ENCODE measurements around the gene IQGAP2.

Gene IQGAP2

DNA sequence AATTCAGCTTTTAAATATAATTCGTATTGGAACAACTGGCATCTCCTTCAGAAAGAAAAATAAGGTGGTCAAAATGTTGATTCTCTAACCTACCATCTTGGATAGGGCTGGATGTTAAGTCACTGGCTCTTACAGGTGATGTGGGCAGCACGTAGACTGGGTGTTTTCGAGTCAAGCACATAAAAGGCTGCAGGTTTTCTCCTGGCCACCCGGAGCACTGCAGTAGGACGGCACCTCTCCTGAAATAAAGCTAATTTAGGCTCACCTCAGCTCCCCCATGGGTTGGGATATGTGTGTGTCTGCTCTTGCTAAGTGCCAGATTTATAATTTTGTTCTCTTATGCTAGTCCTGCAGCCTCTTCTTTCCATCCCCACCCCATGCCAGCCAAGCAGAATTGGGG, 80.3 kb downstream of the IQGAP2 start:
- peak; percentile 35 for TF ChIP-seq CTCF (IDR thresholded peaks at IDR 0.05; ENCODE audit: low read depth, low read length, missing control alignments)
- in situ Hi-C loops (cut with HindIII; ENCODE audit: low pct_ligation_motif_present, low sequenced_read_pairs), result no loop called here
- Histone ChIP-seq H3K36me3 (replicated peaks) (no peaks in the 10 kb centered on the region), H3K4me3 (ENCODE audit: low read depth, low read length) (no peak overlapping the region), H3K27me3 (replicated peaks) (no peaks in the 10 kb centered on the region), H3K27ac (no peak overlapping the region)
- DNase-seq, result no peak

GRCh38 chr5:76483881-76484280, 80.8 kb downstream of the IQGAP2 start:
- TF ChIP-seq CTCF (IDR thresholded peaks at IDR 0.05; ENCODE audit: low read depth, low read length, missing control alignments), result no peak
- no peak overlapping the region for H3K4me3 ChIP-seq (ENCODE audit: low read depth, low read length)
- no peak for DNase-seq
- H3K27ac ChIP-seq, result no peak overlapping the region
- no peaks in the 10 kb centered on the region for H3K27me3 ChIP-seq (replicated peaks)
- in situ Hi-C loops (cut with HindIII; ENCODE audit: low pct_ligation_motif_present, low sequenced_read_pairs), result no loop called here
- H3K36me3 ChIP-seq (replicated peaks), result no peaks in the 10 kb centered on the region

GRCh38 chr5:76485511-76485910, 82.4 kb downstream of the IQGAP2 start:
- no peak for DNase-seq
- no peak for TF ChIP-seq CTCF (IDR thresholded peaks at IDR 0.05; ENCODE audit: low read depth, low read length, missing control alignments)
- Histone ChIP-seq H3K4me3 (ENCODE audit: low read depth, low read length) (no peak overlapping the region), H3K36me3 (replicated peaks) (no peaks in the 10 kb centered on the region), H3K27me3 (replicated peaks) (no peaks in the 10 kb centered on the region), H3K27ac (no peak overlapping the region)
- in situ Hi-C loops (cut with HindIII; ENCODE audit: low pct_ligation_motif_present, low sequenced_read_pairs), result no loop called here

GRCh38 chr5:76487386-76487785, 84.3 kb downstream of the IQGAP2 start:
- no peak for TF ChIP-seq CTCF (IDR thresholded peaks at IDR 0.05; ENCODE audit: low read depth, low read length, missing control alignments)
- no peak for DNase-seq
- in situ Hi-C loops (cut with HindIII; ENCODE audit: low pct_ligation_motif_present, low sequenced_read_pairs), result no loop called here
- Histone ChIP-seq H3K4me3 (ENCODE audit: low read depth, low read length) (no peak overlapping the region), H3K27me3 (replicated peaks) (no peaks in the 10 kb centered on the region), H3K27ac (no peak overlapping the region), H3K36me3 (replicated peaks) (no peaks in the 10 kb centered on the region)

DNA sequence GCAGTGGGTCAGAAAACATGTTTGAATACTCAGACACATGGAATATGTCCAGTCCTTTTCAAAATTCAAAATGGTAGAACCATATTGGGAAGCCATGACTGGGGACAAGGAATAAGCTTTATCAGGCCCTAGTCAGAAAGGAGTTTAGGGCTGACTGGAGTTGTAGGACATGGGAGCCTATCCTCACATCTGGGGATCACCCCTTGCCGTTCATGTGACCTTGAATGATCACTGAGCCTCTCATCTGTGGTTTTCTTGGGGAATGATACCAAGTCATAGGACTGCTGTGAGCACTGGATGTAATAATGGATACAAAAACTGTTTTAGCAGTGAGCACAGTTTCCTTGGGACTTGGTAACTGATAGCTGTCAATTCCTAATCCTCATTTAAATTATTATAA, 84.7 kb downstream of the IQGAP2 start:
- Histone ChIP-seq H3K36me3 (replicated peaks) (no peaks in the 10 kb centered on the region), H3K4me3 (ENCODE audit: low read depth, low read length) (no peak overlapping the region), H3K27ac (no peak overlapping the region), H3K27me3 (replicated peaks) (no peaks in the 10 kb centered on the region)
- no peak for DNase-seq
- TF ChIP-seq CTCF (IDR thresholded peaks at IDR 0.05; ENCODE audit: low read depth, low read length, missing control alignments), result no peak
- in situ Hi-C loops (cut with HindIII; ENCODE audit: low pct_ligation_motif_present, low sequenced_read_pairs), result no loop called here

GRCh38 chr5:76488969-76489368, 85.9 kb downstream of the IQGAP2 start:
- no peaks in the 10 kb centered on the region for H3K27me3 ChIP-seq (replicated peaks)
- no peak overlapping the region for H3K27ac ChIP-seq

More at GRCh38 chr5:76488969-76489368, 85.9 kb downstream of the IQGAP2 start:
- TF ChIP-seq CTCF (IDR thresholded peaks at IDR 0.05; ENCODE audit: low read depth, low read length, missing control alignments), result no peak
- DNase-seq, result no peak
- in situ Hi-C loops (cut with HindIII; ENCODE audit: low pct_ligation_motif_present, low sequenced_read_pairs), result no loop called here
- Histone ChIP-seq H3K36me3 (replicated peaks) (no peaks in the 10 kb centered on the region), H3K4me3 (ENCODE audit: low read depth, low read length) (no peak overlapping the region)

All from brain microvascular endothelial cell (primary cell).